ENCODE results near the gene DIPK1B.

Gene DIPK1B

GRCh38 chr9:136686794-136687711, 25.3 kb upstream of the DIPK1B start, which contains the start of gene AGPAT2:
Gene AGPAT2, minus strand, starts transcription at chr9:136687457. Its CDS starts 100 bp downstream, at chr9:136687357.
- peak; percentile 38 for DNase-seq (ENCODE audit: low read depth)

- no peak for DNase-seq (ENCODE audit: low read depth)
These were observed 24.6 kb upstream of the DIPK1B start for GRCh38 chr9:136687721-136688223.

DNA sequence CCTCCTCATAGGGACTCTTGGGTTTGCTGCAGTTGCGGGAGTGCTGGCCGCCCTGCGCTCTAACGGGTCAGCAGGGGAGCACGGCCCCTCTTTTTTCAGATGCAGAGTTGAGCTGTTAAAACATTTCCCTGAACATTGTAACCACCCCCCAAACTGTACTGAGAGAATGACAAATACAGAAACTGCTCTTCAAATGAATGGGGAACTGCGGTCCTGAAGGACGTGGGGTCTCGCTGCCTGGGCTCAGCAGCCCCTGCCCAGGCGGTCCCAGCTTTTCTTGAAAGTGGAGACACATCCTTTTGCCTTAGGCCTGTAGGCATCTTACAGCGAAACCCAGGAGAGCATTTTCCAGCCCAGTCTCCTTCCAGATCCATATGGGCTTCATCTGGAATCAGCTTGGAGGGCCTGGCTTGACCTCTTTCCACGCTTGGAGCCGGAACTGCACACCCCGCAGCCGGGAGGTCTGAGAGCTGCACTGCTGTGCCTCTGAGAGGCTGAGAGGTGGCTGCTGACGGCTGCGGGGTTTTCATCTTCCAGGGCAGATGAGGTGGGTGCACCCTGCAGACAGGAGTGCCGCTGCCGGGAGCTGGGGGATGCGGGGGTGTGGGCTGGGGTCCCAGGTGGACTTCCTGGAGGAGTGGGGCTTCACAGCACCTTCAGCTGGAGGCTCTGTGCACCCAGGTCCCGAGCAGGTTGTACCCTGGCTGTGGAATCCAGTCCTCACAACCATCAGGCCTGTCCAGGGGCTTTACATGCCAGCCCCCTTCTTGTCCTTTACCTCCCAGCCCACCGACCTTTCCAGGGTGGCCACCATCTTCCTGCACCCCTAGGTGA, 23.9 kb upstream of the DIPK1B start:
- DNase-seq (ENCODE audit: low read depth): no peak

DNA sequence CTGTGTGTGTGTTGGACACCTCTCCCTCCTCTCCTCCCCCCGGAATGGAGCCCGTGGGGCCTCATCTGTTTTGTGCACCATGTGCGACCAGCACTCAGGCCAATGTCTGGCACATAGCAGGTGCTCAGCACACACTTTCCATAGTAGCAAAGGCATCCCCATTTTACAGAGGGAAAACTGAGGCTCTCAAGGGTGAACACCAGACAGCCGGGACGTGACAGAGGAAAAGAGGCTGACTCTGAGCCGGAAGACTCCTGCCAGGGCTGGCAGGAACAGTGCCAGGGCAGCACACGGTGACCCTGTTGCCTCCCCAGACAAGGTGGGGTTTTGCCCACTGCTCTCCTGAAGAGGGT, 23.3 kb upstream of the DIPK1B start:
- no peak for DNase-seq (ENCODE audit: low read depth)

DNA sequence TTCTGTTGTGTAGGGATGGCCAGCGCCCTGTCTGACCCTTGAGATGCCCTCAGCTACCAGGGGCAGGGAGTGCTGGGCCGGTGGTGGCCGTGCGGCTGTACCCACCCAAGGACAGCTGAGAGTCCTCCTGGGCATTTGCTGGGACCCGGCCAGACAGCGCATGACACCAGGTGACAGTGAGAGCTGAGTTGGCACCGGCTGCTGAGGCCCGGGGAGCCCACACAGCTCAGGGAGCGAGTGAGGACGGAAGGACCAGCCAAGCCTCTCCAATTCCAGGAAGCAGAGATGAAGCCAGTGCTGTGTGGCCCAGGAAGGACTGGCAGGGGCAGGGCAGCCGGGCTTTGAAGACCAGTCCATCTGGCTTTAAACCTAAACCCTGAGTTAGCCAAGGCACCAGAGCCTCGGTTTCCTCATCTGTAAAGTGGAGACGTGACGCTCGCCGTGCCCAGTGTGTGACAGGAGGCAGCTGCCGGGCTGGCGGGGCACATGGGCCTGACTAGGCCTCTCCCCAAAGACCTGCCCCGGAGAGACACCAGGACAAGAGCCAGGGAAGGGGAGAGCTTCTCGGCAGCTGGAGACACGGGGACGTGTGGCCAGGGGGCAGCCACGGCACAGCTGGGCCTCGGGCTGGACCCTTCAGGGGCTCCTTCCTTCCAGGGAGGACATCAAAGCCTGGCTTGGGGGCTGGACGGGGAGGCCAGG, 22.1 kb upstream of the DIPK1B start:
- DNase-seq (ENCODE audit: low read depth): no peak

DNA sequence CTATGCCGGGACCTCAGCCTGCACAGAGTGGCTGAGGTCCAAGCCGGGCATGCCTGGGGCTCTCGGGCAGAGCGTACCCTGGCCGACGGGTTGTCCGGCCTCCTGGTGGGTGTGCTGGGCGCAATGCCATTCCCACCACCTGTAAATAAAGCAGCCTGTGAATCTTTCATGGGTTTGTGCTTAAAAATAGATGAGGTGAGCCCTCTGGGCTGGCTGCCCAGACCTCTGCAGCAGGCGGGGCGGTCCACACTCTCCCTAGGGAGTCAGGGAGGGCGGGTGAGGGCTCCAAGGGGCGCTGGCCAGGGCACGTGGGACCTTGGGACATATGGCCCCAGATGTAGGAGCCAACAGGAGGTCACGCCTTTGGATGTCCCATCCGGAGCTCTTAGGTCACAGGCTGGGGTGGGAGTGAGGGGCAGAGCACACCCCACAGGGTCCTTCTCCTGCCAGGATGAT, 21.5 kb upstream of the DIPK1B start:
- no peak for DNase-seq (ENCODE audit: low read depth)

- no peak for DNase-seq (ENCODE audit: low read depth)
These were observed 20.8 kb upstream of the DIPK1B start for GRCh38 chr9:136691316-136692184.

DNA sequence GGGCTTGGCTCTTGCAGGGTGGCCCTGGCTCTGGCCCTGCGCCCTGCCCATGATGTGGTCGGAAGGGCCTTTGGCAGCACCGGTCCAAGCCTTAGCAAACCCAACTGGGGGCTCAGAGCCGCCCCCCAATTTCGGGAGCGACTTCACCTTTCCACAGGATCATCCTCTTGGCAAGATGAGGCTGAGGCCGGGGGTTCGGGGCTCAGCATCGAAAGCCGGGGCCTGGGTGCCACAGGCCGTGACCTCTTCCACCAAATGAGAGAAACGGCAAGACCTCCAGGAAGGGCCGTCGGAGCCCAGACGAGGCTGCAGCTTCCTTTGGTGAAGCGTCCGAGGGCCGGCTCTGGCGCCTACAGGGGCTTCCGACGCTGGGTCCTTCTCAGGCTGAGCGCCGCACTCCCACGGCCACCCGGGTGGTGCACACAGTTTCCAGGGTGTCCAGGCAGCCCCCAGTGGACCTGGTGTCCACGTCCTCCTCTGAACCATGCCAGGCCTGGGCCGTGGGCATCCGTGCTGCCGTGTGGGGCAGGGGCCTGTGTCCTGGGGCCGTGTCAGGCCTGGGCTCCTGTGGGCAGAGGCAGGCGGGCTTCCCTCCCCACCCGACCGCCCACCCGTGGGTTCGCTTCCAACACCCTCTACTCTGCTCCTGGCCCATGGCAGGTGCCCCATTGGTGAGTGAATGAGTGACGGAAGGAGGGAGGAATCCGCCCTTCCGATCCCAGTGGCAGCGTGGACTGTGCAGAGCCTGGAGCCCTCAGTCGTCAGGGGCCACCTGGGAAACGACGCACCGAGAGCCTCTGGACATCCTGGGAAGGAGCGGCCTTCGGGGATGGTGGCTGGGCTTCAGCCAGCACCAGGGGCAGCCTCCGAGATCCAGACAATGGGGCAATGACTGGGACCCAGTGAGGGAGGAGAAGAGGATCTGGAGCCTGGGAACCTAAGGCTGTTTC, 19.9 kb upstream of the DIPK1B start:
- no peak for DNase-seq (ENCODE audit: low read depth)

DNA sequence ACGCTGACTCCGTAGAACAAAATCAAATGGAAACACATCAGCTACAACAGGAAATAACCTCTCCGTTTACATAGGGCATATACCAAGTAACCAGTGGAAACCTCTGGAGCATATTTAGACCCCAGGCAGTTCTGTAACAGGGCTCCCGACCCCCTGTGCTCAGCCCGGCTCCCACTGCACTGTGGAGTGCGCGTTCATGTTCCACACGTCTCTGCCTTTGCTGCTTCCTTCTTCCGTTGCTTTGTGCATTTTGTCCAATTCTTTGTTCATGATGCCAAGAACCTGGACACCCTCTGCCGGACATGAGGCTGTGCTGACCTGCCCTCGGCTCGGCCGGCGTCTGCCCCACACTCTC, 19.3 kb upstream of the DIPK1B start:
- no peak for DNase-seq (ENCODE audit: low read depth)

GRCh38 chr9:136693490-136694162, 18.7 kb upstream of the DIPK1B start:
- no peak for DNase-seq (ENCODE audit: low read depth)

DNA sequence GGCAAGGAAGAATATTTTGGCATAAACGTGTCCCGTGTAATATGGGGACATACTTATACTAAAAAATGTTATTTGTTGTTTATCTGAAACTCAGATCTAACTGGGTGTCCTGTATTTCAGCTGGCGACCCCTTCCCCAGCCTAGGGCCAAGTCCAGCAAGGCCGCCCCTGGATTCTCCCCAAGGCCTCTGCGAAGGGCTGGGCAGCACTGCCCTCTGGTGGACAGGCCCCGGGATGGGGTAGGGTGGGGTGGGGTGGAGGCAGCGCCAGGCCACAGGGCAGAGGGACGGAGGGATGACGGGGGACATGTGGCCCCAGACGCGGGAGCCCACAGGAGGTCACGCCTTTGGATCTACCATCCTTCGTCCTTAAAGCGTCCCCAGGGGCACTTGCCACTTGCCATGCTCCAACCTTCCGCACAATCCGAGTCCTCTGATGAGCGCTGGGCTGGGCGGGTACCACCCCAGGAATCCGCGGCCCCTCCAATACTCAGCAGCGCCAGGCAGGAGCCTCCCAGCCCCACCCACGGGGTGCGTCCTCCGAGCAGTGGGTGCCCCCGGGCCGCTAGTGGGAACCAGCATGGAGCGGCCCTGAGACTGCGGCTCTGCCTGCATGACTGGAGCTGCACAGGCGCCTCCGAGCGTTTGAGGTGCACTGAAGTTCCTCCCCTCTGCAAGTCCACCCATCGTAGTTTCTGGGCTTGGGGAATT, 18.1 kb upstream of the DIPK1B start:
- DNase-seq (ENCODE audit: low read depth): no peak

GRCh38 chr9:136694872-136695247, 17.5 kb upstream of the DIPK1B start:
- no peak for DNase-seq (ENCODE audit: low read depth)

- no peak for DNase-seq (ENCODE audit: low read depth)
These were observed 16.9 kb upstream of the DIPK1B start for GRCh38 chr9:136695435-136695895.

GRCh38 chr9:136695955-136696354, 16.4 kb upstream of the DIPK1B start:
- no peak for DNase-seq (ENCODE audit: low read depth)

- DNase-seq (ENCODE audit: low read depth): no peak
These were observed 15.9 kb upstream of the DIPK1B start for GRCh38 chr9:136696502-136696901.

- DNase-seq (ENCODE audit: low read depth): no peak
These were observed 15.1 kb upstream of the DIPK1B start for GRCh38 chr9:136697146-136697820.

GRCh38 chr9:136697821-136698526, 14.4 kb upstream of the DIPK1B start:
- no peak for DNase-seq (ENCODE audit: low read depth)
